HG03066 (cell line): ENCODE data around the gene ZDHHC8.

Experiments used
- ATAC-seq: cut with Tn5 transposase; IDR thresholded peaks from one replicate; pipeline ENCODE4 v1.9.1; 2021; ENCODE audit warnings: low read depth; ENCODE audit not compliant: unreplicated experiment

ZDHHC8 gene

GRCh38 chr22:20113551-20114310 is 17.9 kb upstream of the ZDHHC8 start:
- ATAC-seq, result no peak

- no peak for ATAC-seq
These were observed 16.8 kb upstream of the ZDHHC8 start for GRCh38 chr22:20114506-20115475.

GRCh38 chr22:20115691-20116375 is 15.8 kb upstream of the ZDHHC8 start, which contains the start of gene RANBP1:
Gene RANBP1, plus strand, starts transcription at chr22:20116104. Its CDS starts 81 bp downstream, at chr22:20116185.
- ATAC-seq, result no peak

DNA sequence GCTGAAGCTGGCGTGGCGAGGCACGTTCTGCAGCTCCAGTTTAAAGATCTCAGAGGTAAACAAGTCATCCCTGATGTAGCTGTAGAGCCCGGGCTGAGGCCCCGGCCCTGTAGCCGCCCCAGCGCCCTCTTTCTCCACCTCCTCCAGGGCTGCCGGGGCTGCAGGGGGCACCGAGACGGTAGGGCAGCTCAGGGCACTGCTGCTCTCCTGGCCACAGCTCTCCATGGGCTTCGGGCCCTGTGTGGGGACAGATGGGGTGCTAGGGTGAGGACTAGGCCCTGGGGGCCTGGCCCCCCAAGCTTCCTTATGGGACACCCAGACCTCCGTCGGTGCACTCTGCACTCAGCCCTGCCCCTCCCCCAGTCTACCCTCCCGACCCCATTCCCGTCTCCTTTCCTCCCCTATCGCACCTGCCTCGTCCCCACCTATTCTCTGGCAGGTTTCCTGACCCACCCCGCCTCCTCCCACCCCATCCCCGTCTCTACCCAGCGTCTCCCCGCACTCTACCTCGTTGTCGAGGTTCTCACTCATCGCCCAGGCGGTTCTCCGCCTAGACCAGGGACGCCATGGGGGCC is 15.1 kb upstream of the ZDHHC8 start:
- ATAC-seq, result no peak

DNA sequence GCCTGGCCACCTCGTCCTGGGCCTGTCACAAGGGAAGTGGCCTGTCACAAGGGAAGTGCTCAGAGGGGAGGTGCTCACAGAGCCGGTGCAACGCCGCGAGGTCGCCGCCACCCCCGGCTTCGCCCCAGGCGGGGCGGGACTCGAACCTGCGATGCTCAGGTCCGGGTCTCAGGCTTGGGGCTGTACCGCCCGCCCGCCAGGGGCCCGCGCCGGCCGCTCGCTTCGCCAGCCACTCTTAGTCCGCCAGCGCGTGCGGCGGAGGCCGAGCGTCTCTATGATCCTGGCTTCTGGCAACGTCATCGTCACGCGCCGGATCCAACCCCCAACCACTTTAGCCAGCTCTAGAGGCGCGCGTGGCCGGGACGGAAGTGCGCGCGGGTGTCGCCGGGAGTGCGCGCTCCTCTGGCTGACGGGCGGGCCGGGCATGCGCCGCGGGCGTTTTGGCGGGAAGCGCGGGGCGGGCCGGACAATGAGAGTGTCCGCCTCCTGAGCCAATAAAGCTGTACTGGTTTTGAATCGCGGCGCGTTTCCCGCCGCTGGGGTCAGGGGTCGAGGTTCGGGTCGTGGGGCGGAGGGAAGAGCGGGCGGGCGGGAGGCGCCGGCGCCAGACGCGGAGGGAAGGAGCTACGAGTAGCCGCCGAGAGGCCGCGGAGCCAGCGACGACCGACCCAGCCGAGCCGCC is 14.5 kb upstream of the ZDHHC8 start, which contains the start of gene TRMT2A:
TSS of gene TRMT2A (minus strand) at position 276 of the 682 bp plus-strand sequence. CDS start 320 bp downstream, outside the sequence.
- peak; percentile 76 for ATAC-seq

- ATAC-seq, result peak; percentile 21
These were observed 13.8 kb upstream of the ZDHHC8 start for GRCh38 chr22:20117633-20118299.

DNA sequence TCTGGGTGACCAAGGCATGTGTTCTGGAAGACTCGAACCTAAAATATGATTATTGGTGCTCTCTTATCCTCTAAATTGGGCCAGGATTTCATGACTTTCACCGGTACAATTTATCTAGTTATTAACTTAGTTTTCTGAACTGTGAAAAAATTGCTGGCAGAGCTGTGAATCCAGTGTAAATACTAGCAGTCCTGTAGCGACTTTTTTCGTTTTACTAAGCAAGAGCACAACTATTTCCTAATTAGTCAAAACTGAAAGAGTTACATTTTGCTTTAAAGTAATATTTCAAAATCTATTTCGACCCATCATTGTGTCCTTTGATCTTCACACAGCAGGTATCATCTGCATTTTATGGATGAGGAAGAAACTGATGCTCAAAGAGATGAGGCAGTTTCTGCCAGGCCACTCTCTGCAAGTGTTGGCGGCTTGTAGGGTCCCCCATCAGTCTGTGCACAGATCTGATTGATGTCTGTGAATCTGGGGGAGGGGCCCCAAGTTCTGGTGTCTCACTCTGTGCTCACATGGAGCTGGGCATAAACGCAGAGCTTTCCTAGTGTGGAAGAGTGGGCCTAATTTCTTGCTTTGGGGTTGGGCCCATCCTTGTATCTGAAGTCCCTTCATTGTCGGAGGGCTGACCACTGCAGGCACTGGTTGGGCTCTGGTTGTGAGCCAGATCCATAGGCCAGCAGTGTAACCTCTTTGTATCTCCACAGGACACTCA is 13.1 kb upstream of the ZDHHC8 start:
- no peak for ATAC-seq

GRCh38 chr22:20121856-20122415 is 9.7 kb upstream of the ZDHHC8 start:
- ATAC-seq, result no peak

DNA sequence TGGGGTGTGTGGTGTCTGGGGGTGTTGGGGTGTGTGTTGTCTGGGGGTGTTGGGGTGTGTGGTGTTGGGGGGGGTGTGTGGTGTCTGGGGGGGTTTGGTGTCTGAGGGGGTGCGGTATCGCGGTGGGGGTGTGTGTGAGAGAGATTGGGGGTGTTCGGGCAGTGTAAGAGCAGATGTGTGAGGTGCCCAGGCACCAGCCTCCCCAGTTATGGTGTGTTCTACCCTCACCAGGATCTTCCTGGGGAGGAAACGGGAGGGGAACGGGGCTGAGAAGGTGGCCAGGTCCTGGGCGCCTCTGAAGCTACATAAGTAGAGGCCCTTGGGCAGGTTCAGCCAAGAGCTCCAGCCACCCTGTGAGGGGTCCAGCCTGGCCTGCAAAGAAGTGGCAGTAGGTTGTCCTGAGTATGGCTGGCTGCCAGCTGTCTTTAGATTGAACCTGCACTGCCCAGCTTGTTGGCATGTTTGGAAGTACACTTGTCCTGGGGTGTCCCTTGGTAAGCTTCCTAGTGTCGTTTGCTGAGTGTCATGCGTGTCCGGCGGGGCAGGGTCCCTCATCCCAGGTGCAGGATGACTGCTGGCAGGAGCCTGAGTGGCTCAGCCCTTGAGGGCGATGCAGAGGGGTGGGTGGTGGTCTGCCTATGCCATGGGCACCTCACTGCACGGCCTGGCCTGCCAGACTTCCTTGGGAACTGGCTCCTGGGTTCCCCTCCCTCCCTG is 8.1 kb upstream of the ZDHHC8 start:
- no peak for ATAC-seq

DNA sequence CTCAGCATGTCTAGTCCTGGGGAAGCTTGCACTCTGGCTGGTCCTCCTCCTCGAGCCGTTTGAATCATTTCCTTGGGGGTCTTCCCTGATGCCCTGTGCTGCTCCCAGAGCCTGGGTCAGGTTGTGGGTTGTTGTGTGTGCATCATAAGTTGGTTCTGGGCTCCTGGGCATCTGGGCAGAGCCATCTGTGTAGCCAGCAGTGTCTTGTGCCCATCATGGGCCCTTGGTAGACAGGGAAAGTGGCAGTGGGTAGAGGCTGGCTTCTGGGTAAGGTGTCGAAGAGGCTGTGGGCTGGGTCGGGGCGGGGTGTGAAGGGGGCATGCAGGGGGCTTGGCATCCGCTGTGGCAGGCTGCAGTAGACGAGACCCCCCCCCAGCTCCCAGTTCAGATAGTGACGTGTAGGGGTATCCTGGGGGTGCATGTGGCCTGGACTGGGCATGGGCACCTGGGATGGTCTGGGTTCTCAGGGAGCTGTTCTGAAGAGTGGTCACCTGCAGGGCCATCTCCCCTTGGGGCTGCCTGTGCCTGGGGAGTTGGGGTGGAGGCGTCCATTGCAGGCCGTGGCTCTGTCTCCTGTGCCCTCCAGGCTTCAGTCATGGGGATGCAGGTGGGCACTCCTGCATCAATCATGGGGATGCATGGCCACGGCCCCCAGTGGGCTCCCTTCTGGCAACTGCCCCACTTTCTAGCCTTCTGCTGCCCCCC is 7.4 kb upstream of the ZDHHC8 start:
- no peak for ATAC-seq

- no peak for ATAC-seq
These were observed 6.1 kb upstream of the ZDHHC8 start for GRCh38 chr22:20125201-20126174.

DNA sequence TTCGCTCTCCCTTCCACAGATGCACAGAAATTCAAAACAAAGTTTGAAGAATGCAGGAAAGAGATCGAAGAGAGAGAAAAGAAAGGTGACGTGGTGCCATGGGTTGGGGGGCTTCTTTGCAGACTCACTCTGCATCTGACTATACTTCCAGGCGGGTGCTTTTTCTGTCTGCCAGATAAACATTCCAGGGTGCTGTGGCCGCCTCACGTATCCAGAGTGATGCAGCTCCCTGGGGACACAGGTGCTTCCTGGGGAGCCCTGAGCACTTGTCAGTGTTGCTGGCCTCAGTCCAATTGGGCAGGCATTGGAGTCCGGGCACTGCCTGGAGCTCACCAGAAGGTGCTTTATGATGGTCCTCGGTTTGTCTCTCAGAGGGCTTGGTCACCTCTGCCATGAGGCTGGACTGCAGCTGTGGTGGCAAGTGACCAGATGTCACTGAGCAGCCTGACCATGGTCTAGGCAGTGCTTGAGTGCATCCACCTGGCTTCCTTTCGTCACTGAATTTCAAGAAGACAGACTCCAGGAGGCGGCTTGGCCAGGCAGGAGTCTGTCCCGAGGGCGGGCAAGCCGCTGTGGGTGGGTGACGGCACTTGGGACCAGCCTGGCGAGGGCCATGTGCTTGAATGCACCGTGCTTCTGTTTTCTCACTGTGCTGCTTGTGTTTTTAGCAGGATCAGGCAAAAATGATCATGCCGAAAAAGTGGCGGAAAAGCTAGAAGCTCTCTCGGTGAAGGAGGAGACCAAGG is 5.1 kb upstream of the ZDHHC8 start:
- ATAC-seq, result no peak

- no peak for ATAC-seq
These were observed 4.2 kb upstream of the ZDHHC8 start for GRCh38 chr22:20127318-20127868.

- ATAC-seq, result no peak
These were observed 3.6 kb upstream of the ZDHHC8 start for GRCh38 chr22:20127869-20128618.
